Central memory CD4-positive, alpha-beta T cell (primary cell): Measurements from ENCODE around the gene MLXIP.

Source experiments
- DNase-seq: peaks from one replicate; pipeline ENCODE4 v3.0.0; 2022

MLXIP gene

GRCh38 chr12:122128481-122128880 is 49.9 kb downstream of the MLXIP start:
- DNase-seq: no peak

- DNase-seq: no peak
Measured at GRCh38 chr12:122129131-122129530, 50.6 kb downstream of the MLXIP start.

DNA sequence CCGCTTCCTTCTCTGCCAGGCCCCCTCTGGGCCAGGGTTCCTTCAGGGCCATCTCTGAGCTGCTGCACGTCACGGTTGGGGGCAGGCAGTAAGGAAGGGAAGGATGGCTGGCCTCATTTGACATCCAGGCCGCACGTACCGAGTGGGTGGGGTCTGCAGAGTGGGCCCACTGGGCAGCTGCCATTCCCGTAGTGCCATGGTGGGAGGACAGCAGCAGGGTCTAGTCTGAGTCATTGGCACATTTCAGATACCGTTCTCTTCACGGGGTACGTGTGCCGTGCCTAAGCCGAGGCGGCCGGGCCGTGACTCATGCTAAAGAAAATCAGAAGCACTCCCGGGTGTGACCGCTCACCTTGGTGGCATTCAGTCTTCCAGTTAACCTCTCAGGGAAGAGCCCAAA is 51.6 kb downstream of the MLXIP start:
- DNase-seq: no peak

DNA sequence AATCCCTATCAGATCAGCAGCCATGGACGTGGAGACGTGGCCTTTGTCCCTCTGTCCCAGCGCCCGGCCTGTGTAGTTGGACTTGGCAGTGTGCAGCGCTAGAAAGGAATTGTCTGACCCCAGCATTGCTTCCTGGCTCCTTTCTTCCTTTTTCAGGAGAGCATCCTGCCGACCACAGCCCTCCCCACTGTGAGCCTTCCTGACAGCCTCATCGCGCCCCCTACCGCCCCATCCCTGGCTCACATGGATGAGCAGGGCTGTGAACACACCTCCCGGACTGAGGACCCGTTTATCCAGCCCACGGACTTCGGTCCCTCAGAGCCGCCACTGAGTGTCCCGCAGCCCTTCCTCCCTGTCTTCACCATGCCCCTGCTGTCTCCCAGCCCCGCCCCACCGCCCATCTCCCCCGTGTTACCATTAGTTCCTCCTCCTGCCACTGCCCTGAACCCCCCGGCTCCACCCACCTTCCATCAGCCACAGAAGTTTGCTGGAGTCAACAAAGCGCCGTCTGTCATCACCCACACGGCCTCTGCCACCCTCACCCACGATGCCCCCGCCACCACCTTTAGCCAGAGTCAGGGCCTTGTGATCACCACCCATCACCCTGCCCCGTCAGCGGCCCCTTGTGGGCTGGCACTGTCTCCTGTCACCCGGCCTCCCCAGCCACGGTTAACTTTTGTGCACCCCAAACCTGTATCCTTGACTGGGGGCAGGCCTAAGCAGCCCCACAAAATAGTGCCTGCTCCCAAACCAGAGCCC is 54.8 kb downstream of the MLXIP start:
- no peak for DNase-seq

- DNase-seq: no peak
Measured at GRCh38 chr12:122135437-122136031, 57.0 kb downstream of the MLXIP start.

DNA sequence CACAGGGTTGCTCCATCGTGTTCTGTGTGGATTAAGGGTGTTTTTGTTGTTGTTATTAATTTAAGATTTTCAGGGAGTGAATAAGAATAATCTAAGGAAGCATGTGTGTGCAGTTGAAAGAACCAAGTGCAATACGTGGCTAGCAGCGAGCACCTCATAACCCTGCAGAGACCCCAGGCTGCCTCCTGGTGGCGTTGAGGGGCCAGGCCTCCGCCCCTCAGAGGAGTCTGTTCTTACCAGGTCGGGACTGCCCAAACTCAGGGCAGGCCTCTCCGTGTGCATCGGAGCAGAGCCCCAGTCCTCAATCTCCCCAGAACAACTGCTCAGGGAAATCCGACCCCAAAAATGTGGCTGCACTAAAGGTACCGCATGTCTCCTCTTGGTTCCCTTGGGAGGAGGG is 58.7 kb downstream of the MLXIP start:
- DNase-seq: no peak

DNA sequence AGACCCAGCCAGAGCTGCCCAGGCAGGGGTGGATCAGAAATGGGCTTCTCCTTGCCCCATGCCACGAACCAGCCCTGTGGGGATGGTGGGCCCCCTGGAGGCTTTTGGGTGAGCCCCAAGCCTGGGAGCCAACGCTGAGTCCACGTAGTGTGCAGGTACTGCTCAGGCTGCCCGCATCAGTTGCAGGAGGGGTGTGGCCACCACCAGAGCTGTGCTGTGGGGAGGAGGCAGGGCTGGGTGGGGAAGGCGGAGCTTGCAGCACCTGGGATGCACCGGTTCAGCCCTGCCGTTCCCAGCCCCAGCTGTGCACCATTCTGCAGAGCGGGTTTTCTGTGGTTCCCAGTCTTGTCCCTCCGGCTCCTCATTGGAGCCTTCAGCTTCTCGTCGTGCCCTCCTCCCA is 59.1 kb downstream of the MLXIP start:
- DNase-seq: no peak

- DNase-seq: no peak
Measured at GRCh38 chr12:122138181-122138580, 59.6 kb downstream of the MLXIP start.

DNA sequence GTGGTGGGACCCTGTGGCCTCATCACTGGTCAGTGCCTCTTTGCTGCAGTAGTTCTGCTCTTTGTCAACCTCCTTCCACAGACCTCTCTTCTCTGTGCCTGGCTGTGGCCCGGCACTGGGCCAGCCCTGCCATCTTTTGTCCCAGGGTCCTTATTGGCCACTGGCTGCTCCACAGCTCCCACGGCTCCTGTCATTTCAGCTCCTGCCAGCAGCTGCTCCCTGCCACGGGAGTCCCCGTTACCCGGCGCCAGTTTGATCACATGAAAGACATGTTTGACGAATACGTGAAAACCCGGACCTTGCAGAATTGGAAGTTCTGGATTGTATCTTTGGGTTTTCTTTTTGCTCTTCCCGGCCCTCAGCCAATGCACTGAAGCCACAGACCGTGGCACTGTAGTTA is 60.1 kb downstream of the MLXIP start:
- no peak for DNase-seq

DNA sequence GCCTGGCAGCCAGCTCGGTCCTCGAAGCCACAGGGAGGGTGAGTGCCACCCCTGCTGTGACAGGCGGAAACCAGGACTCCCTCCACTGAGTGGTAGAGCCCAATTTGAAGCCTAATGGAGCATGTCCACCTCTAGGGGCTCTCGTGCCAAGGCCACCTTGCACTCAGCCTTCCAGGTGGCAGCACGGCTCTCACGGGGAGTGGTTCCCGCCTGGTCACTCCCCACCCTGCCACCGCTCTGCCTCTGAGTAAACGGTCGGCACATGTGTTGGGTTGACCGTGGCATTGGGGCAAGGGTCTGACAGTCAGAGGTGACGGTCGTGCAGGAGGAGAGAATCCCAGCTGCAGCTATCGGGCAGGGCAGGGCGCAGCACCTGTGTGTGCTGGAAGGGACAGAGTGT is 60.7 kb downstream of the MLXIP start:
- no peak for DNase-seq

DNA sequence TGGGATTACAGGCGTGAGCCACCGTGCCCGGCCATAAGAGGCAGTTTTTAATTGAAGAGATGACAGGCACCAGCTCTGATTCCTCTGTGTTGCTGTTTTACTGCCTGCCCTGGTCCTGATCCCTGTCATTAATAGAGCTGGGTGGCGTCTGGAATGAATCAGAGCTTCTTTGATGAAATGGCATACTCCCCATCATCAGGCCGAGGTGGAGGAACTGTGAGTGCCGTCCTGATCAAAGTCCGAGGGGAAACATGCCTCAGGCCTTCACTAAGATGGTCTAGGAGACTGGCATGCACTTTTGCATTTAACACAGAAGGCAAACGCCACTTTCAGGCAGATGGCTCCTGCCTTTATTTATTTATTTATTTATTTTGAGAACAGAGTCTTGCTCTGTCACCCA is 61.4 kb downstream of the MLXIP start:
- DNase-seq: no peak

GRCh38 chr12:122140467-122141257 is 62.1 kb downstream of the MLXIP start:
- no peak for DNase-seq

- DNase-seq: no peak
Measured at GRCh38 chr12:122141911-122142725, 63.6 kb downstream of the MLXIP start.

- no peak for DNase-seq
Measured at GRCh38 chr12:122142857-122143256, 64.3 kb downstream of the MLXIP start.

DNA sequence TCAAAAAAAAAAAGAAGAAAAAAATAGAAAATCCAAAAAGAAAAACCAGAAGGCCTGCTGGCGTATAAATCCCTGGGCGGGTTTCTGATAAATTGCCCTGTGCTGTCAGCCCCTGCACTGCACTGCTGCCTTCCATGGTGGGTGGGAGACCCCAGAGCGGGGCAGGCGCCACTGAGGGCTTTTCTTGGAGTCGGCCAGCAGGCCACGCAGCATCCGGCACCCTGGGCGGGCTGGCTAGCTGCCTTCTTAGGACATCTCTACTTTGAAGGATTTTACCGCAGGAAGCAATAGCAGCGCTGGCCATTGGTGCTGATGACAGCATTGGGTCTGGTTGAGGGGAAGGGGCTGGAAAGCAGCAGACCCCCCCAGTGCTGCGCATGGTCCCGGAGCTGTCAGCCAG is 66.3 kb downstream of the MLXIP start:
- no peak for DNase-seq

- DNase-seq: no peak
Measured at GRCh38 chr12:122145505-122146330, 67.2 kb downstream of the MLXIP start.

GRCh38 chr12:122147514-122148290 is 69.1 kb downstream of the MLXIP start:
- DNase-seq: no peak

GRCh38 chr12:122148657-122149056 is 70.1 kb downstream of the MLXIP start:
- no peak for DNase-seq

GRCh38 chr12:122150127-122150681 is 71.6 kb downstream of the MLXIP start:
- DNase-seq: no peak

DNA sequence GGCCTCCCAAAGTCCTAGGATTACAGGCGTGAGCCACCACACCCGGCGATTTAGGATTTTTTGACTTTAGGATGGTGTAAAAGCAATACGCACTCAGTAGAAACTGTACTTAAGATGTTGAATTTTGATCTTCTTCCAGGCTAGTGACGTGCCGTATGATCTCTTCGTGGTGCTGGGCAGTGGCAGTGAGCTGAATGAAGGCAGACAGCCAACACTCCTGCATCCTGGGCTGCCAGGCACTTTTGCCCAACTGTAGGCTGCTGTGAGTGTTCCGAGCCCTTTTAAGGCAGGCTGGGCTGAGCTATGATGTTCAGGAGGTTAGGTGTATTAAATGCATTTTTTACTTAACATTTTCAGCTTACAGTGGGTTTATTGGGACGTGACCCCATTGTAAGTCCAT is 74.2 kb downstream of the MLXIP start:
- DNase-seq: no peak

GRCh38 chr12:122155705-122156104 is 77.1 kb downstream of the MLXIP start:
- DNase-seq: no peak
